ENCODE measurements around the gene PLCH2.

PLCH2 gene

GRCh38 chr1:2537784-2538115, 61.7 kb downstream of the PLCH2 start:
- 0 out of 2 replicates have a peak, but pooled peaks cover 15% of the 10 kb centered on the region for H3K27me3 ChIP-seq (ENCODE audit: insufficient read depth, low read length)
- no peaks in the 10 kb centered on the region for H3K79me2 ChIP-seq (ENCODE audit: insufficient read depth, low read length)
- no peak overlapping the region for H3K4me2 ChIP-seq (ENCODE audit: low read length)
- H3K9ac ChIP-seq (ENCODE audit: low read length): no peak overlapping the region
- no peaks in the 10 kb centered on the region for H3K9me3 ChIP-seq (ENCODE audit: low read length)
- H3K4me1 ChIP-seq (ENCODE audit: insufficient read depth, low read length, severe bottlenecking): no peaks in the 10 kb centered on the region
- TF ChIP-seq EZH2 (IDR thresholded peaks at IDR 0.05; ENCODE audit: borderline replicate concordance, low read length) (no peak), CTCF (IDR thresholded peaks at IDR 0.05; ENCODE audit: low read length) (no peak)
- no peaks in the 10 kb centered on the region for H3K36me3 ChIP-seq (ENCODE audit: insufficient read depth, low read length)
- H3K4me3 ChIP-seq (ENCODE audit: low read depth, low read length, poor library complexity, severe bottlenecking): no peak overlapping the region
- H4K20me1 ChIP-seq (ENCODE audit: insufficient read depth, low read length): no peaks in the 10 kb centered on the region
- no peak overlapping the region for H2AFZ ChIP-seq (ENCODE audit: low read length)
- H3K27ac ChIP-seq (ENCODE audit: low read depth, low read length, poor library complexity, severe bottlenecking): no peak overlapping the region
- H3K9me2 ChIP-seq (ENCODE audit: low read depth, low read length): no peaks in the 10 kb centered on the region
- no peaks in the 10 kb centered on the region for H3F3A ChIP-seq (ENCODE audit: insufficient read depth, low read length)

- no peak overlapping the region for H3K4me2 ChIP-seq (ENCODE audit: low read length)
- no peak overlapping the region for H3K4me3 ChIP-seq (ENCODE audit: low read depth, low read length, poor library complexity, severe bottlenecking)
- no peaks in the 10 kb centered on the region for H4K20me1 ChIP-seq (ENCODE audit: insufficient read depth, low read length)
- TF ChIP-seq EZH2 (IDR thresholded peaks at IDR 0.05; ENCODE audit: borderline replicate concordance, low read length): no peak
- TF ChIP-seq CTCF (IDR thresholded peaks at IDR 0.05; ENCODE audit: low read length): no peak
- H2AFZ ChIP-seq (ENCODE audit: low read length): no peak overlapping the region
- no peak overlapping the region for H3K27ac ChIP-seq (ENCODE audit: low read depth, low read length, poor library complexity, severe bottlenecking)
- no peak overlapping the region for H3K9ac ChIP-seq (ENCODE audit: low read length)
- no peaks in the 10 kb centered on the region for H3F3A ChIP-seq (ENCODE audit: insufficient read depth, low read length)
- no peaks in the 10 kb centered on the region for H3K36me3 ChIP-seq (ENCODE audit: insufficient read depth, low read length)
- H3K9me2 ChIP-seq (ENCODE audit: low read depth, low read length): no peaks in the 10 kb centered on the region
- H3K79me2 ChIP-seq (ENCODE audit: insufficient read depth, low read length): no peaks in the 10 kb centered on the region
- 0 out of 2 replicates have a peak, but pooled peaks cover 15% of the 10 kb centered on the region for H3K27me3 ChIP-seq (ENCODE audit: insufficient read depth, low read length)
- H3K9me3 ChIP-seq (ENCODE audit: low read length): no peaks in the 10 kb centered on the region
- no peaks in the 10 kb centered on the region for H3K4me1 ChIP-seq (ENCODE audit: insufficient read depth, low read length, severe bottlenecking)
Observed at GRCh38 chr1:2538376-2538775, 62.3 kb downstream of the PLCH2 start.

GRCh38 chr1:2538872-2539271, 62.8 kb downstream of the PLCH2 start:
- Histone ChIP-seq H3K27ac (ENCODE audit: low read depth, low read length, poor library complexity, severe bottlenecking) (no peak overlapping the region), H3K4me3 (ENCODE audit: low read depth, low read length, poor library complexity, severe bottlenecking) (no peak overlapping the region), H3K4me2 (ENCODE audit: low read length) (no peak overlapping the region), H3K9ac (ENCODE audit: low read length) (no peak overlapping the region), H2AFZ (ENCODE audit: low read length) (no peak overlapping the region), H3K9me3 (ENCODE audit: low read length) (no peaks in the 10 kb centered on the region), H3K9me2 (ENCODE audit: low read depth, low read length) (no peaks in the 10 kb centered on the region), H3K36me3 (ENCODE audit: insufficient read depth, low read length) (no peaks in the 10 kb centered on the region), H3K79me2 (ENCODE audit: insufficient read depth, low read length) (no peaks in the 10 kb centered on the region), H3K27me3 (ENCODE audit: insufficient read depth, low read length) (0 out of 2 replicates have a peak, but pooled peaks cover 15% of the 10 kb centered on the region), H3K4me1 (ENCODE audit: insufficient read depth, low read length, severe bottlenecking) (no peaks in the 10 kb centered on the region), H4K20me1 (ENCODE audit: insufficient read depth, low read length) (no peaks in the 10 kb centered on the region), H3F3A (ENCODE audit: insufficient read depth, low read length) (no peaks in the 10 kb centered on the region)
- TF ChIP-seq EZH2 (IDR thresholded peaks at IDR 0.05; ENCODE audit: borderline replicate concordance, low read length): no peak
- TF ChIP-seq CTCF (IDR thresholded peaks at IDR 0.05; ENCODE audit: low read length): no peak
